ENCODE results near the gene LRRN3. TPM values are rescaled to one million over a fixed set of nuclear protein-coding genes. Genes with fewer than 3 reads are reported as not detected.

The LRRN3 gene
- total and polyA plus RNA-seq, 7 donors: 0.41 to 3.3 (median 0.76) TPM; not detected in 2

GRCh38 chr7:111081546-111082267 lies 9.2 kb upstream of the LRRN3 start:
- Histone ChIP-seq H3K36me3 (no peaks in the 10 kb centered on the region), H3K27me3 (no peaks in the 10 kb centered on the region), H3K27ac (no peak overlapping the region), H3K4me3 (no peak overlapping the region), H3K9me3 (no peaks in the 10 kb centered on the region), H3K4me1 (no peaks in the 10 kb centered on the region)
- DNase-seq: no peak
- intact Hi-C loops (cut with DNase I): no loop called here
- TF ChIP-seq POLR2A (IDR thresholded peaks at IDR 0.05) (no peak), EP300 (IDR thresholded peaks at IDR 0.05) (no peak), POLR2AphosphoS5 (IDR thresholded peaks at IDR 0.05) (no peak), CTCF (IDR thresholded peaks at IDR 0.05) (no peak)
- 79 to 82% methylated on average over 4 of the region's 4 CpGs for WGBS, 2 donors

- Histone ChIP-seq H3K9me3 (no peaks in the 10 kb centered on the region), H3K27me3 (no peaks in the 10 kb centered on the region), H3K27ac (no peak overlapping the region), H3K36me3 (no peaks in the 10 kb centered on the region), H3K4me3 (no peak overlapping the region), H3K4me1 (no peaks in the 10 kb centered on the region)
- TF ChIP-seq EP300 (IDR thresholded peaks at IDR 0.05) (no peak), CTCF (IDR thresholded peaks at IDR 0.05) (no peak), POLR2A (IDR thresholded peaks at IDR 0.05) (no peak), POLR2AphosphoS5 (IDR thresholded peaks at IDR 0.05) (no peak)
- intact Hi-C loops (cut with DNase I): no loop called here
- 63 to 64% methylated on average over 4 of the region's 4 CpGs for WGBS, 2 donors
- DNase-seq: no peak
Observed at GRCh38 chr7:111082351-111082750, 8.6 kb upstream of the LRRN3 start.

GRCh38 chr7:111083413-111083812 lies 7.5 kb upstream of the LRRN3 start:
- Histone ChIP-seq H3K4me1 (no peaks in the 10 kb centered on the region), H3K36me3 (no peaks in the 10 kb centered on the region), H3K9me3 (no peaks in the 10 kb centered on the region), H3K27me3 (no peaks in the 10 kb centered on the region), H3K27ac (no peak overlapping the region), H3K4me3 (no peak overlapping the region)
- WGBS, 2 donors: 29 to 70% methylated on average over 5 of the region's 5 CpGs
- no peak for DNase-seq
- TF ChIP-seq CTCF (IDR thresholded peaks at IDR 0.05): no peak
- no peak for TF ChIP-seq EP300 (IDR thresholded peaks at IDR 0.05)
- TF ChIP-seq POLR2AphosphoS5 (IDR thresholded peaks at IDR 0.05): no peak
- TF ChIP-seq POLR2A (IDR thresholded peaks at IDR 0.05): no peak
- intact Hi-C loops (cut with DNase I): no loop called here

GRCh38 chr7:111085356-111085755 lies 5.6 kb upstream of the LRRN3 start:
- no peak for DNase-seq
- no peaks in the 10 kb centered on the region for H3K9me3 ChIP-seq
- H3K27ac ChIP-seq: no peak overlapping the region
- WGBS, 2 donors: 94% methylated on average over 3 of the region's 3 CpGs
- H3K27me3 ChIP-seq: no peaks in the 10 kb centered on the region
- no peak overlapping the region for H3K4me3 ChIP-seq
- intact Hi-C loops (cut with DNase I): no loop called here
- peaks cover 0 to 3% (median under 1%) of the 10 kb centered on the region in 4 donors for H3K4me1 ChIP-seq
- H3K36me3 ChIP-seq: no peaks in the 10 kb centered on the region
- TF ChIP-seq POLR2A (IDR thresholded peaks at IDR 0.05) (no peak), POLR2AphosphoS5 (IDR thresholded peaks at IDR 0.05) (no peak), EP300 (IDR thresholded peaks at IDR 0.05) (no peak), CTCF (IDR thresholded peaks at IDR 0.05) (no peak)

GRCh38 chr7:111086532-111086931 lies 4.4 kb upstream of the LRRN3 start:
- intact Hi-C loops (cut with DNase I): no loop called here
- H3K4me1 ChIP-seq: peaks cover 0 to 10% (median 8%) of the 10 kb centered on the region in 4 donors
- no peak overlapping the region for H3K4me3 ChIP-seq
- H3K9me3 ChIP-seq: no peaks in the 10 kb centered on the region
- no peaks in the 10 kb centered on the region for H3K36me3 ChIP-seq
- TF ChIP-seq CTCF (IDR thresholded peaks at IDR 0.05): no peak
- no peak for DNase-seq
- no peak overlapping the region for H3K27ac ChIP-seq
- no peaks in the 10 kb centered on the region for H3K27me3 ChIP-seq
- WGBS, 2 donors: 73 to 85% methylated on average over 2 of the region's 2 CpGs
